Globus pallidus (tissue), 1 donor: Measurements from ENCODE around the gene HSCB.
"Not testable (repeated sequence)": the region's sequence is repeated elsewhere in the genome, so short reads cannot be mapped to it uniquely, and the experiment has no call there.

Source experiments
- DNase-seq: peaks from one replicate; pipeline ENCODE4 v3.0.0-alpha.2; 2015; ENCODE audit warnings: low spot score

HSCB gene

DNA sequence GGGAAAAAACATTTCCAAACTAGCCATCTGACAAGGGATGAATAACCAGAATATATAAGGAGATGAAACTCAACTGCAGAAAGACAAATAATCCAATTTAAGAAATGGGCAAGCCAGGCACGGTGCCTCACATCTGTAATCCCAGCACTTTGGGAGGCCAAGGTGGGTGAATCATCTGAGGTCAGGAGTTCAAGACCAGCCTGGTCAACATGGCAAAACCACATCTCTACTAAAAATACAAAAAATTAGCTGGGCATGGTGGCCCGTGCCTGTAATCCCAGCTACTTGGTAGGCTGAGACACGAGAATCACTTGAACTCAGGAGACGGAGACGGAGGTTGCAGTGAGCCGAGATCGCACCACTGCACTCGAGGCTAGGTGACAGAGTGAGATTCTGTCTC, 3.0 kb upstream of the HSCB start:
- not testable (repeated sequence) for DNase-seq

DNA sequence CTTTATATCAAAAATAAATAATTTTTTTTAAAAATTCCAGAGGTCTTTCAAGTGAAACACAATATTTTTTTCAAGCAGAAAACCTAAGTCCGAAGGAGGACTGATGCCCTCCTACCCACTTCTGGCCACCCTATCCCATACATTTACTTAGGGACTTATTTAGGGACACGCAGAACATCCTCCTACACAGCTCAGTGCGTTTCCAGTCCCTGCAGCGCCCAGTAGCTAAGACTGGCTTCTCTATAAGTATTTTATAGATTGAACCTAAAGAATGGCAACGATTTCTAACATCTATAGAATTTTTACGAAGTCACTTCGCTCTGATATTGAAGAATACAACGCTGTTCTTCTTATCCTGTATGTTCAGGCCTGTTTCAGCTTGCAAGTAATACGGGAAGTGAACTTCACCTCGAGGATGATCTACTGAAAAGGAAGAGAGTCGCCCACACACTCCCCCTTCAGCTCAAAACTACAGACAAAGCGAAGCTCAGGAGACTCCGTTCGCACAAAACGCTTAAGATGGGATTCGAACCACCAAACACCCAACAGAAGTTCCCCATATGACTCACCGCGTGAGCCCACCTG, 547 bp upstream of the HSCB start:
- no peak for DNase-seq

GRCh38 chr22:28742562-28742962, 723 bp downstream of the HSCB start:
- DNase-seq: no peak

- DNase-seq: no peak
Observed at GRCh38 chr22:28743852-28744251, 2.0 kb downstream of the HSCB start.

DNA sequence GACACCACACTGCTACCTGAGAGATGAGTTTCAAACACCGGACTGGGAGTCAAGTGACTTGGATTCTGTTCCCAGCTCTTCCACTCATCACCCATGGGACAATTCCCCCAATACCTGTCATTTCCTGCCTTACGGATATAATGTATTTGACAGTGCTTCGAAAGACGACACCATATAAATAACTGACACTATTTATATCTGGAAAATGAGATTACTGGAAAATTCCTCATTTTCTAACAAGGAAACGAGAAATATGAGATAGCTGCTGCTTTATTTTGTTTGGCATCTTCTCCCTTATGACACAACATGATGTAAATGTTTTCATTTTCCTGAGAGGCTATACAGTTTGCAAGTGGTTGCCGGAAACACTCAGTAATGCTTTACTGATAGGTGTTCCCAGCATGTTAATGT, 8.6 kb downstream of the HSCB start:
- DNase-seq: no peak

- not testable (repeated sequence) for DNase-seq
Observed at GRCh38 chr22:28754512-28754911, 12.7 kb downstream of the HSCB start.

DNA sequence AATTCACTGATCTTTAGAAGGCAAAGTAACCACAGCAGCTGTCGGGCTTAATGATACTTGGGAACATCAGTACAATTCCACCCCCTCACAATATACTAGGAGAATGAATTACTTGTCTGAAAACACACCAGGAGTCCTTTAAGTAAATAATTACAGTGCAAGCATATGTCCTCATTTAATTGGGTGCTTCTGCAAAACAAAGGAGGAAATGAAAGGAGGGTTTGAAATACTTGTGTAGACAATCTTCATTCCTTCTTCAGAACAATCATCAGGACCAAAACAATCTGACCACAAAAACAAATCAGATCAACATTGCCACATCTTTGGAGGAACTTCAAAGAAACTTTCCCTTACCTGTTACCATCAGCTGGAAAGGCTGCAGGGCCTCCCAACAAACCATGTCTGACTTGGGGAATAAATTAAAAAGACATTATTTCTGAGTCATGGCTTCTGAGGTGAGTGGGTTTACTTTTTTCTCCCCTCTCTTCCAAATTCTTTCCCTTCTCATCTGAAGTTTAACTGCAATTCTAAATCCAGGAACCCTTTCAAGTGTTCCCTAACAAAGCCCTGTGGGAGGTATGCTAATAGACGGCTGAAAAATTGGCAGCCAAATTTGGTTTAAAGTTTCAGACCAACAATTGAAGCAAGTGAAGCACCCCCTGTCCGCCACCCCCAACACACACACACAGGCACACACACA, 18.2 kb downstream of the HSCB start:
- no peak for DNase-seq

GRCh38 chr22:28761449-28761755, 19.6 kb downstream of the HSCB start:
- DNase-seq: no peak

DNA sequence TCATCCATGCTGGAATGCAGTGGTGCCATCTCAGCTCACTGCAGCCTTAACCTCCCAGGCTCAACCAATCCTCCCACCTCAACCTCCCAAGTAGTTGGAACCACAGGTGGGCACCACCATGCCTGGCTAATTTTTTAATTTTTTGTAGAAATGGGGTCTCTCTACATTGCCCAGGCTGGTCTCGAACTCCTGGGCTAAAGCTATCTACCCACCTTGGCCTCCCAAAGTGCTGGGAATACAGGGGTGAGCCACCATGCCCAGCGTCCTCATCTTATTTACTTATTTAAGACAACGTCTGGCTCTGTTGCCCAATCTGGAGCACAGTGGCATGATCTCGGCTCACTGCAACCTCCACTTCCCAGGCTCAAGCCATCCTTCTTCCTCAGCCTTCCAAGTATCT, 20.2 kb downstream of the HSCB start:
- DNase-seq: not testable (repeated sequence)

- DNase-seq: no peak
Observed at GRCh38 chr22:28766628-28767027, 24.8 kb downstream of the HSCB start.

DNA sequence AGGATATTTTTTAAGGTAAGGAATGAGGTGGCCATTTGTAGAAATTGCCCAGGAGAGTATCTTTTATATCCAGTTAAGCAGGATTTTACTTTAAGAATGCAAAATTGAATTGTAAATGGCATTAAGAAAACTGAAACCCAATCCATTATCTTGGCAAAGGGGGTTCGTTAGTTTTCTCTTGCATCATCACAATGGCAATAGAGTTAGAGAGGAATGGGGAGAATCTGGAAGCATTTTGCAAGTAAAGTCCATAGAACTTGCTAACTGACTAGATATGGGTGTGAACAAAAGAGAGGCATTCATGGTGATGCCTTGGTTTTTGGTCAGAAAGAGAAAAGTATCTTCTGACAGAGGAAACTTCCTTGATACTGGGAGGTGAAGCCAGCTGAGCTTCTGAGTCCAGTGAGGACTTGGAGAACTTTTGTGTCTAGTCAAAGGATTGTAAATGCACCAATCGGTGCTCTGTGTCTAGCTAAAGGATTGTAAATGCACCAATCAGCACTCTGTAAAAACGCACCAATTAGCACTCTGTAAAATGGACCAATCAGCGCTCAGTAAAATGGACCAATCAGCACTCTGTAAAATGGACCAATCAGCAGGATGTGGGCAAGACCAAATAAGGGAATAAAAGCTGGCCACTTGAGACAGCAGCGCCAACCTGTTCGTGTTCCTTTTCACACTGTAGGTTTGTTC, 27.0 kb downstream of the HSCB start:
- no peak for DNase-seq

DNA sequence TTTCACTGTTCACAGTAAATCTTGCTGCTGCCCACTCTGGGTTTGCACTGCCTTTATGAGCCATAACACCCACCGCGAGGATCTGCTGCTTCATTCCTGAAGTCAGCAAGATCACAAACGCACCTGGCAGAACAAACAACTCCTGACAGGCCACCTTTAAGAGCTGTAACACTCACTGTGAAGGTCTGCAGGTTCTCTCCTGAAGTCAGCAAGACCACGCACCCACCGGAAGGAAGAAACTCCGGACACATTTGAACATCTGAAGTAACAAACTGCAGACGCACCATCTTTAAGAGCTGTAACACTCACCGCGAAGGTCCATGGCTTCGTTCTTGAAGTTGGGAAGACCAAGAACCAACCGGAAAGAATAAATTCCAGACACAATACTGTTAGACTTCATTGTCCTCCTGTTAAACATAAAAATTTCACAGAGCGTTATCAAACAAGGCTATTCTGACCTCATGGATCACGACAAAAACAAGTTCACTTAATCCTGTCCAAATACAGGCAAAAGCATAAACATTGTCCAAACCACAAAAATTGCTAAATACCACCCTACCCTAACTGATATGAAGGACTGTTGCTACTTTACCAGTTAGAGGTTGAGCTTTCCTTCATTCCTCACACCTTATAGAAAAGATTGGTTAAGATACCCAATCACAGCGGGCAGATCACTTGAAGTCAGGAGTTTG, 27.7 kb downstream of the HSCB start:
- DNase-seq: no peak

DNA sequence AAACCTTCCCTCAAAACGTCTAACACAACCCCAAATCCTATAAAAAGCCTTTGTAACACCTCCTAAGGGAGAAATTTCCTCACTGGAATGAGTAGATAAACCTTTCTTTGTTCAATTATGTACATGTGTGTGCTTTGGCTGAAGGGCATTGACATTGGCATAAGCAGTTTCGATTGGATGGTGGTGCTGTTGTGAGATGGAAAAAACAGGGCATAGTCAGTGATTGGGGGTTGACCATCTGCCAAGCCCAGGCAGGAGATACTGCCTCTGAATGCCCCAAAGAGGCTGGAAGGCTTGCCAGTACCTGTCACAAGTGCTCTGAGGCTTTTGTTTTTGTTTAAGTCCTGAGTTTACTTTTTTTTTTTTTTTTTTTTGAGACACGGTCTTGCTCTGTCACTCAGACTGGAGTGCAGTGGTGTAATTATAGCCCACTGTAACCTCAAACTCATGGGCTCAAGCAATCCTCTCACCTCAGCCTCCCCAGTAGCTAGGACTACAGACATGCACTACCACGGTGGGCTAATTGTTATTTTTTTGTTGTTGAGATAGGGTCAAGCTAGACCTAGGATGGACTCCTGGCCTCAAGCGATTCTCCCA, 29.5 kb downstream of the HSCB start:
- DNase-seq: no peak

GRCh38 chr22:28772633-28773460, 31.0 kb downstream of the HSCB start, which contains the start of gene CCDC117:
TSS of gene CCDC117 (plus strand) at chr22:28772695. CDS start at chr22:28772850, 155 bp downstream.
- DNase-seq: peak; percentile 97

GRCh38 chr22:28773461-28773867, 31.6 kb downstream of the HSCB start:
- DNase-seq: no peak

- DNase-seq: no peak
Observed at GRCh38 chr22:28774378-28774777, 32.5 kb downstream of the HSCB start.

- DNase-seq: no peak
Observed at GRCh38 chr22:28779833-28780232, 38.0 kb downstream of the HSCB start.

DNA sequence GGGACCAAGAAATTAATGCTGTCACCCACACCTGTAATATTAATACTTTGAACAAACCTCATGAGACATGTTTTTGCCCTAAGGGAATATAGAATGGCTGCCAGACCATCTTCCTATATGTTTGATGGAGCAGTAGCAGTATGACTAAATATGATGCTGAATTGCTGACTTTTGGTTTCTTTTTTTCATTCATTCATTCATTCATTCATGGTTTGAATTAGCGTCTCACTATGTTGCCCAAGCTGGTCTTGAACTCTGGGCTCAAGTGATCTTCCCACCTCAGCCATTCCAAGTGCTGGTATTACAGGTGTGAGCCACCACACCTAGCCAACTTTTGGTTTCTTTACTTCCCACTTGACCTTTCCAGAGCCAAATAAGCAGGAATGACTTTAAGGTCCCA, 38.5 kb downstream of the HSCB start:
- no peak for DNase-seq

GRCh38 chr22:28783786-28784671, 42.2 kb downstream of the HSCB start:
- DNase-seq: no peak

DNA sequence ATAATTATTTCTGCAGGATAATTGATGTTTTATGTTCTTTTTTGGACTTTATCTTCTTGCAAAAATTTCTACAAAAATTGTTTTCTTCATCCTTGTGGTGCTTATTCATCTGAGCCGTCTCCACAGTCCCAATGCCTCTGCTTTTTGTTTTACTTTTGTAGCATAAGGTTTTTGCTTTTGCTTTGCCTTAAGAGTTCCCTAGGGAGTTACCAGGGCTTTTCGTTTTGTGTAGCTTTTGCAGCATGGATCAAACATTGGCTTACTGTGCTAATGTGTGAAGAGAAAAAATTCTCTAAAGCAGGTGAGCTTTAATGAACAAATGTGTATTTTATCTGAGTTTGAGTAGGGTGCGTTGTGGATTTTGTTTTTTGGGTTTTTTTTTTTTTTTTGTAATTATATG, 46.8 kb downstream of the HSCB start:
- no peak for DNase-seq

GRCh38 chr22:28791124-28791523, 49.3 kb downstream of the HSCB start:
- no peak for DNase-seq
